DND-41 (cell line): ENCODE results near the gene MED23.

Experiments used
- ATAC-seq: fragments of 200-7000 bp; cut with Tn5 transposase; 3 replicates; pipeline ENCODE4 v1.9.1; 2021; ENCODE audit warnings: low read depth; ENCODE audit not compliant: insufficient read depth
- DNase-seq: peaks from one replicate; pipeline ENCODE4 v3.0.0-alpha.2; 2020
- H2AFZ ChIP-seq: 2 replicates; pipeline ENCODE4 v1.6.0; 2012; ENCODE audit warnings: low read depth, low read length
- H3K27ac ChIP-seq: 2 replicates; pipeline ENCODE4 v1.5.1; 2012; ENCODE audit warnings: low read length, inconsistent platforms
- H3K27me3 ChIP-seq: fragments of 200-600 bp; sonication (generic); 2 replicates; pipeline ENCODE4 v1.6.0; 2012; ENCODE audit warnings: low read length, mild to moderate bottlenecking, inconsistent platforms; ENCODE audit not compliant: insufficient read depth, poor library complexity
- H3K36me3 ChIP-seq: 2 replicates; pipeline ENCODE4 v1.5.1; 2012; ENCODE audit warnings: low read length, inconsistent platforms; ENCODE audit not compliant: insufficient read depth
- H3K4me1 ChIP-seq: 2 replicates; pipeline ENCODE4 v1.5.1; 2012; ENCODE audit warnings: mild to moderate bottlenecking, low read length; ENCODE audit not compliant: insufficient read depth
- H3K4me2 ChIP-seq: 2 replicates; pipeline ENCODE4 v1.6.0; 2012; ENCODE audit warnings: mild to moderate bottlenecking, moderate library complexity, low read length, inconsistent platforms; ENCODE audit not compliant: insufficient read depth
- H3K4me3 ChIP-seq, 2 experiments: fragments of 200-600 bp in 1 of 2; shearing (Covaris generic) in 1 of 2; 2 replicates each; pipeline ENCODE4 v1.5.1; 2012 to 2016; ENCODE audit warnings: inconsistent platforms in 2 of 2, low read length in 2 of 2, mild to moderate bottlenecking in 2 of 2, low read depth in 1 of 2, moderate library complexity in 1 of 2
- H3K79me2 ChIP-seq: 2 replicates; pipeline ENCODE4 v1.6.0; 2012; ENCODE audit warnings: low read length, inconsistent platforms; ENCODE audit not compliant: insufficient read depth
- H3K9ac ChIP-seq: 2 replicates; pipeline ENCODE4 v1.6.0; 2012; ENCODE audit warnings: low read depth, mild to moderate bottlenecking, inconsistent platforms, low read length, moderate library complexity
- H3K9me3 ChIP-seq: 2 replicates; pipeline ENCODE4 v1.5.1; 2012; ENCODE audit warnings: low read length, moderate library complexity, mild to moderate bottlenecking, inconsistent platforms; ENCODE audit not compliant: insufficient read depth, severe bottlenecking
- H4K20me1 ChIP-seq: 2 replicates; pipeline ENCODE4 v1.6.0; 2012; ENCODE audit warnings: low read length; ENCODE audit not compliant: insufficient read depth
- EZH2 ChIP-seq: IDR thresholded peaks from 3 replicates; pipeline ENCODE4 v1.6.1; 2012; ENCODE audit warnings: borderline replicate concordance, low read depth, mild to moderate bottlenecking, moderate library complexity, low read length, inconsistent platforms; ENCODE audit not compliant: severe bottlenecking
- TF ChIP-seq, protein P1 (sequence below): IDR thresholded peaks from 2 replicates; pipeline ENCODE4 v1.5.1; 2012; ENCODE audit warnings: borderline replicate concordance, low read length, moderate library complexity, mild to moderate bottlenecking; ENCODE audit not compliant: poor library complexity, severe bottlenecking; ENCODE audit errors: extremely low read depth

Gene MED23

DNA sequence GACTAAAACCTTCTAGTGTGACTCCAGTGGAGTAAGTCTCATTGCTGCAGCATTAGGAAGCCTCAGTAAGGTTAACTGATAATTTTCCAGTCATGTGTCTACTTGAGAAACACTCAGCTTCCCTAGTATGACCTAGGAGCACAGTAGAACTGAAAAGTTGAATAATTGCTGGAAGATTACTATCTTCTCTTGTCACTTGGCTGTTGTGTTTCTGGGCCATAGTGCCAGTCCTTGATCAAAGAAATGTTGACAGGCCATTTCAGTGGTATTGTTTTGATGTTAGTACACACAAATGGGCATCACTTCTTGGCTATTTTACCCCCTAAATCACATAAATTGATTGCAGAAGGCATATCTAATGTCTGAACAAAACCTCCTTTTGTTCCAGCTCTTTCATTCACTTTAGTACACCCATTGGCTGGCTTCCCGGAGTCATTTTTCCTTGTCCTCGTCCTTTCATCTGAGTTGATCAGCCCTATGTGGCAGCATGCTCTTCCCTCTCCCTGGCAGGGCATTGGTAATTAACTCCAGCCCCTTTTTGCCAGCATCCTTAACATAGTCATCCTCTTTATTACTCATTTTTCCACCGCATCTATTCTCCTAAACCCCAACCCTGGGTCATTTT lies 15.1 kb upstream of the MED23 start:
- ATAC-seq (no peak), DNase-seq (no peak)
- Histone ChIP-seq H4K20me1 (no peaks in the 10 kb centered on the region), H3K9ac (no peak overlapping the region), H3K4me2 (no peak overlapping the region), H3K27ac (no peak overlapping the region), H3K36me3 (no peaks in the 10 kb centered on the region), H3K4me1 (no peaks in the 10 kb centered on the region), H2AFZ (no peak overlapping the region), H3K9me3 (no peaks in the 10 kb centered on the region), H3K4me3 (no peak overlapping the region), H3K79me2 (no peaks in the 10 kb centered on the region), H3K27me3 (peaks cover 6% of the 10 kb centered on the region)
- no peak for TF ChIP-seq EZH2
- TF ChIP-seq, protein P1, sequence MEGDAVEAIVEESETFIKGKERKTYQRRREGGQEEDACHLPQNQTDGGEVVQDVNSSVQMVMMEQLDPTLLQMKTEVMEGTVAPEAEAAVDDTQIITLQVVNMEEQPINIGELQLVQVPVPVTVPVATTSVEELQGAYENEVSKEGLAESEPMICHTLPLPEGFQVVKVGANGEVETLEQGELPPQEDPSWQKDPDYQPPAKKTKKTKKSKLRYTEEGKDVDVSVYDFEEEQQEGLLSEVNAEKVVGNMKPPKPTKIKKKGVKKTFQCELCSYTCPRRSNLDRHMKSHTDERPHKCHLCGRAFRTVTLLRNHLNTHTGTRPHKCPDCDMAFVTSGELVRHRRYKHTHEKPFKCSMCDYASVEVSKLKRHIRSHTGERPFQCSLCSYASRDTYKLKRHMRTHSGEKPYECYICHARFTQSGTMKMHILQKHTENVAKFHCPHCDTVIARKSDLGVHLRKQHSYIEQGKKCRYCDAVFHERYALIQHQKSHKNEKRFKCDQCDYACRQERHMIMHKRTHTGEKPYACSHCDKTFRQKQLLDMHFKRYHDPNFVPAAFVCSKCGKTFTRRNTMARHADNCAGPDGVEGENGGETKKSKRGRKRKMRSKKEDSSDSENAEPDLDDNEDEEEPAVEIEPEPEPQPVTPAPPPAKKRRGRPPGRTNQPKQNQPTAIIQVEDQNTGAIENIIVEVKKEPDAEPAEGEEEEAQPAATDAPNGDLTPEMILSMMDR, result no peak

DNA sequence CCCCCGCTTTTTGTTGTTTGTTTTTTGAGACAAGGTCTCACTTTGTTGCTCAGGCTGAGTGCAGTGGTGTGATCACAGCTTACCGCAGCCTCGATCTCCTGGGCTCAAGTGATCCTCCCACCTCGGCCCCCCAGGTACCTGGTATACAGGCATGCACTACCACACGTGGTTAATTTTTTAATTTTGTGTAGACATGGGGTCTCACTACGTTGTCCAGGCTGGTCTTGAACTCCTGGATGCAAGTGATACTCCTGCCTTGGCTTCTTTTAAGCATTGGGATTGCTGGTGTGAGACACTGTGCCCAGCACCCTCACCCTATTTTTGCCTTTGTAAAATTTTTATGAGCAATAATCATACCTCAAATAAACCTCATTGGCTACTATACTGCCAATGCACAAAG lies 14.5 kb upstream of the MED23 start:
- TF ChIP-seq, protein P1, result no peak
- no peak for TF ChIP-seq EZH2
- ATAC-seq, result no peak
- Histone ChIP-seq H3K9me3 (no peaks in the 10 kb centered on the region), H3K79me2 (no peaks in the 10 kb centered on the region), H3K4me3 (no peak overlapping the region), H3K27me3 (peaks cover 6% of the 10 kb centered on the region), H4K20me1 (no peaks in the 10 kb centered on the region), H2AFZ (no peak overlapping the region), H3K27ac (no peak overlapping the region), H3K9ac (no peak overlapping the region), H3K4me2 (no peak overlapping the region), H3K36me3 (no peaks in the 10 kb centered on the region), H3K4me1 (no peaks in the 10 kb centered on the region)
- no peak for DNase-seq

GRCh38 chr6:131641554-131641953 lies 13.5 kb upstream of the MED23 start:
- TF ChIP-seq, protein P1, result no peak
- no peak for TF ChIP-seq EZH2
- Histone ChIP-seq H3K79me2 (no peaks in the 10 kb centered on the region), H2AFZ (no peak overlapping the region), H3K27me3 (peaks cover 6% of the 10 kb centered on the region), H3K9ac (no peak overlapping the region), H3K9me3 (no peaks in the 10 kb centered on the region), H3K4me2 (no peak overlapping the region), H3K4me3 (no peak overlapping the region), H3K36me3 (no peaks in the 10 kb centered on the region), H3K4me1 (no peaks in the 10 kb centered on the region), H3K27ac (no peak overlapping the region), H4K20me1 (no peaks in the 10 kb centered on the region)
- no peak for DNase-seq
- no peak for ATAC-seq
